Neural progenitor cell (in vitro differentiated cells): ENCODE results near the gene FN3KRP.

Source experiments
- CTCF ChIP-seq: fragments of 200-600 bp; sonication (generic); IDR thresholded peaks from 2 replicates; pipeline ENCODE4 v1.5.1; 2017; ENCODE audit warnings: antibody characterized with exemption, mild to moderate bottlenecking
- EZH2 ChIP-seq: fragments of 200-600 bp; sonication (generic); IDR thresholded peaks from 2 replicates; pipeline ENCODE4 v1.6.1; 2017; ENCODE audit warnings: antibody characterized with exemption, mild to moderate bottlenecking, moderate library complexity
- EZH2phosphoT487 ChIP-seq: fragments of 200-600 bp; sonication (generic); IDR thresholded peaks from 2 replicates; pipeline ENCODE4 v1.6.1; 2017; ENCODE audit warnings: antibody characterized with exemption

DNA sequence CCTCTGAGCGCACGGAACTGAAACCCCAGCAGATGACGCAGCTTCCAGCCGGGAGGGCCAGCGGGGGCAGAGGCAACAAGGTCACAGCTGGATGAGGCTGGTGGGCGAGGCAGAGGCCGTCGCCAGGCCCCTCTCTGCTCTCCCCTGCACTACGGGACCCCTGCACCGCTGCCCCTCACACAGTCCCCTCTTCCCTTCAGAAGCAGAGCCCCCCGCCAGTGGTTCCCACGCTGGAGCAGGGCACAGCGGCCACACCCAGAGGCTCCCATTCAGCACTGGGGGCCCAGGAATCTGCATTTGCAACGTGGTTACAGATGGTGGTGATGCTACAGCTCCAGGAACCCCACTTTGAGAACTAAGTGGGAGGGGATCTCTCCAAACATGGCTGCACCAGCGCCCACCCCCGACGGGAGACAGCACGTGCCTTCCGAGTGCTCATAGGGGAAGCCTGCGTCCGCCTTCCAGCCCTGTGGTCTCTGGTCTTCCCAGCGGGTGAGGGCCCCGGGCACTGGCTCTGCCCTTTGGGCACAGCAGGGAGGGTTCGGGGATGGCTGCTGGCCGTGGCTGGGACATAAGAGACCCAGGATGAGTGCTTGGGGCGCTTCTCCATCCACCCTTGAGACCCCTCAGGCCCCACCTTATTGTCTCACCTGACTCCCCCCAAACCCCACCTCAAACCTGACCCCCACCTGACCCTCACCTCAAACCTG lies 13.3 kb upstream of the FN3KRP start:
- TF ChIP-seq CTCF (no peak), EZH2 (no peak), EZH2phosphoT487 (no peak)
